ENCODE data around the gene G6PC1. TPM values are rescaled to one million over a fixed set of nuclear protein-coding genes. Genes with fewer than 3 reads are reported as not detected.
A peak's percentile ranks its signal among the peaks of the same experiment; 100 is the strongest.

G6PC1 gene
- total and polyA plus RNA-seq, 2 donors (not counting 1 experiment from before 2014, with no cell fraction given), result not detected

DNA sequence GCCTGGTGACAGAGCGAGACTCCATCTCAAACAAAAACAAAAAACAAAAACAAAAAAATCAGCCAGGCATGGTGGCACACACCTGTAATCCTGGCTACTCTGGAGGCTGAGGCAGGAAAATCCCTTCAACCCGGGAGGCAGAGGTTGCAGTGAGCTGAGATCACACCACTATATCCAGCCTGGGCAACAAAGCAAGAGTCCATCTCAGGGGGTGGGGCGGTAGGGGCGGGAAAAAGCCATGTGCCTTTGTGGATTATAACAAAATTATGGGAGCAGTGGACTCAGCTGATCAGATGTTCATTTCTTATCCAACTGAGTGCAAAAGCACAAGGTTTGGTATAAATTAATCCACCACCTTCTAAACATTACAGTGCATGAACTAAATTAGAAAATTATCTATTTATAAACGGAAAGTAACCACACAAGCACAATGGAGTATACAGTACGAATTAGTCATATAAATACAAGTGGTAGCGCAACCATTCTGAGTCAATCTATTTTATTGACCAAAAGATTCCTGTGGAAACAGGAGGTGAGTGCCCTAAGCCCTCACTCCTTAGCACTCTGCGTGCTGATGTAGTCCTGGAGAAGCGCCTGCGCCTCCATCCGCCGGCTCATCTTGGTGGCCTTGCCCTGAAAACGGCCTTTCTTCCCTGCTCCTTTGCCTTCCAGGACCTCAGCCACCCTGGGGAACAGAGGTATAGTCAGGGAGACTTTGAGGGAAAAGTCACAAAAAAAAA, 49.6 kb downstream of the G6PC1 start:
- POLR2A ChIA-PET, result no interaction called here

More for the DNA sequence above, 49.6 kb downstream of the G6PC1 start:
- Mint-ChIP-seq H3K27ac (peak overlapping the region; percentile 27), H3K27me3 (no peaks in the 10 kb centered on the region), H3K4me3 (no peak overlapping the region), H3K4me1 (no peaks in the 10 kb centered on the region), H3K9me3 (ENCODE audit: insufficient read depth) (no peaks in the 10 kb centered on the region)
- no peaks in the 10 kb centered on the region for H3K27me3 ChIP-seq (replicated peaks in 1 of 4; ENCODE audit: control extremely low read depth in 1 of 4, control insufficient read depth in 3 of 4, insufficient read depth in 4 of 4, low read length in 3 of 4)
- CTCF ChIA-PET, result no interaction called here
- H3K4me2 ChIP-seq (replicated peaks; ENCODE audit: low read depth, low read length, poor library complexity, severe bottlenecking), result no peak overlapping the region
- intact Hi-C loops (cut with micrococcal nuclease), result no loop called here
- no peak overlapping the region for H2AFZ ChIP-seq (ENCODE audit: insufficient read depth, low read depth, low read length, poor library complexity, severe bottlenecking)
- no peaks in the 10 kb centered on the region for H3K9me3 ChIP-seq (ENCODE audit: control extremely low read depth in 1 of 3, control insufficient read depth in 2 of 3, insufficient read depth in 1 of 3, low read length in 2 of 3)
- H4K20me1 ChIP-seq (ENCODE audit: control insufficient read depth, insufficient read depth, low read length, poor library complexity, severe bottlenecking), result no peaks in the 10 kb centered on the region
- no peaks in the 10 kb centered on the region for H3K4me1 ChIP-seq (ENCODE audit: control insufficient read depth in 2 of 2, insufficient read depth in 2 of 2, low read length in 2 of 2)
- H3K9ac ChIP-seq (ENCODE audit: low read length), result no peak overlapping the region
- H3K79me2 ChIP-seq (ENCODE audit: control insufficient read depth, insufficient read depth, low read length), result no peaks in the 10 kb centered on the region
- WGBS (ENCODE audit: insufficient coverage), result 90% methylated on average over 2 of the region's 13 CpGs
- no peak overlapping the region for H3K27ac ChIP-seq (ENCODE audit: low read length in 2 of 2)
- no peak for TF ChIP-seq EZH2 (IDR thresholded peaks at IDR 0.05; ENCODE audit: borderline replicate concordance, insufficient read depth, low read depth, low read length, poor library complexity, severe bottlenecking)
- TF ChIP-seq, protein P1, sequence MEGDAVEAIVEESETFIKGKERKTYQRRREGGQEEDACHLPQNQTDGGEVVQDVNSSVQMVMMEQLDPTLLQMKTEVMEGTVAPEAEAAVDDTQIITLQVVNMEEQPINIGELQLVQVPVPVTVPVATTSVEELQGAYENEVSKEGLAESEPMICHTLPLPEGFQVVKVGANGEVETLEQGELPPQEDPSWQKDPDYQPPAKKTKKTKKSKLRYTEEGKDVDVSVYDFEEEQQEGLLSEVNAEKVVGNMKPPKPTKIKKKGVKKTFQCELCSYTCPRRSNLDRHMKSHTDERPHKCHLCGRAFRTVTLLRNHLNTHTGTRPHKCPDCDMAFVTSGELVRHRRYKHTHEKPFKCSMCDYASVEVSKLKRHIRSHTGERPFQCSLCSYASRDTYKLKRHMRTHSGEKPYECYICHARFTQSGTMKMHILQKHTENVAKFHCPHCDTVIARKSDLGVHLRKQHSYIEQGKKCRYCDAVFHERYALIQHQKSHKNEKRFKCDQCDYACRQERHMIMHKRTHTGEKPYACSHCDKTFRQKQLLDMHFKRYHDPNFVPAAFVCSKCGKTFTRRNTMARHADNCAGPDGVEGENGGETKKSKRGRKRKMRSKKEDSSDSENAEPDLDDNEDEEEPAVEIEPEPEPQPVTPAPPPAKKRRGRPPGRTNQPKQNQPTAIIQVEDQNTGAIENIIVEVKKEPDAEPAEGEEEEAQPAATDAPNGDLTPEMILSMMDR (IDR thresholded peaks at IDR 0.05), result no peak
- no peak overlapping the region for H3K4me3 ChIP-seq (ENCODE audit: control extremely low read depth in 1 of 5, extremely low read depth in 1 of 5, insufficient read depth in 1 of 5, low read depth in 2 of 5, low read length in 4 of 5)
- ATAC-seq (ENCODE audit: low read depth), result no peak
- no peak for DNase-seq
- peaks cover 0 to 44% of the 10 kb centered on the region in 2 experiments for H3K36me3 ChIP-seq (replicated peaks in 1 of 2; ENCODE audit: control extremely low read depth in 1 of 2, control insufficient read depth in 1 of 2, extremely low read depth in 1 of 2, insufficient read depth in 2 of 2, low read length in 1 of 2)

Small RNAs within 50 kb of the gene (small RNA-seq; reads per million reads assigned to genes)
- not detected for gene RF00561 (ENCODE audit: insufficient read length, low read depth, low replicate concordance)
- gene RNU6-287P (ENCODE audit: insufficient read length, low read depth, low replicate concordance), result not detected

Other genes with a start within 250 kb of the G6PC1 start
- gene TUBG2, start 241.5 kb upstream of the G6PC1 start, total RNA-seq, result 18.3 and 19.0 TPM in 2 replicates
- 11.9 and 16.7 TPM in 2 replicates for gene TUBG2, start 241.5 kb upstream of the G6PC1 start, polyA plus RNA-seq
- gene PLEKHH3, start 223.8 kb upstream of the G6PC1 start, total RNA-seq, result 0.44 and 0.97 TPM in 2 replicates
- 0.67 and 1.4 TPM in 2 replicates for gene PLEKHH3, start 223.8 kb upstream of the G6PC1 start, polyA plus RNA-seq
- gene CCR10, start 219.0 kb upstream of the G6PC1 start, total RNA-seq, result 0.49 and 0.80 TPM in 2 replicates
- gene CCR10, start 219.0 kb upstream of the G6PC1 start, polyA plus RNA-seq, result 1.8 and 2.7 TPM in 2 replicates
- gene CNTNAP1, start 218.3 kb upstream of the G6PC1 start, total RNA-seq, result 4.7 and 6.7 TPM in 2 replicates
- 3.5 and 4.9 TPM in 2 replicates for gene CNTNAP1, start 218.3 kb upstream of the G6PC1 start, polyA plus RNA-seq
- 169 and 180 TPM in 2 replicates for gene EZH1, start 155.8 kb upstream of the G6PC1 start, total RNA-seq
- 115 and 195 TPM in 2 replicates for gene EZH1, start 155.8 kb upstream of the G6PC1 start, polyA plus RNA-seq
- not detected in 2 replicates for gene RAMP2, start 139.6 kb upstream of the G6PC1 start, total RNA-seq
- gene RAMP2, start 139.6 kb upstream of the G6PC1 start, polyA plus RNA-seq, result not detected in 2 replicates
- gene VPS25, start 127.3 kb upstream of the G6PC1 start, total RNA-seq, result 38.7 and 38.8 TPM in 2 replicates
- gene VPS25, start 127.3 kb upstream of the G6PC1 start, polyA plus RNA-seq, result 30.6 and 40.5 TPM in 2 replicates
- gene WNK4, start 120.2 kb upstream of the G6PC1 start, total RNA-seq, result 0.12 and 0.44 TPM in 2 replicates
- 0.03 and 0.06 TPM in 2 replicates for gene WNK4, start 120.2 kb upstream of the G6PC1 start, polyA plus RNA-seq
- 31.9 and 32.1 TPM in 2 replicates for gene COA3, start 102.1 kb upstream of the G6PC1 start, total RNA-seq
- gene COA3, start 102.1 kb upstream of the G6PC1 start, polyA plus RNA-seq, result 7.5 and 18.5 TPM in 2 replicates
- not detected in 2 replicates for gene CNTD1, start 101.9 kb upstream of the G6PC1 start, total RNA-seq
- gene CNTD1, start 101.9 kb upstream of the G6PC1 start, polyA plus RNA-seq, result not detected in 2 replicates
- gene BECN1, start 76.5 kb upstream of the G6PC1 start, total RNA-seq, result 111 and 126 TPM in 2 replicates
- 61.3 and 71.2 TPM in 2 replicates for gene BECN1, start 76.5 kb upstream of the G6PC1 start, polyA plus RNA-seq
- 70.3 and 76.2 TPM in 2 replicates for gene PSME3, start 67.4 kb upstream of the G6PC1 start, total RNA-seq
- gene PSME3, start 67.4 kb upstream of the G6PC1 start, polyA plus RNA-seq, result 43.4 and 55.1 TPM in 2 replicates
- gene AOC2, start 56.2 kb upstream of the G6PC1 start, total RNA-seq, result 3.8 and 4.1 TPM in 2 replicates
- gene AOC2, start 56.2 kb upstream of the G6PC1 start, polyA plus RNA-seq, result 1.9 and 2.6 TPM in 2 replicates
- 0.75 and 1.2 TPM in 2 replicates for gene AOC3, start 49.6 kb upstream of the G6PC1 start, total RNA-seq
- gene AOC3, start 49.6 kb upstream of the G6PC1 start, polyA plus RNA-seq, result 1.5 and 2.7 TPM in 2 replicates
- gene AARSD1, start 63.7 kb downstream of the G6PC1 start, total RNA-seq, result 56.5 and 67.4 TPM in 2 replicates
- gene AARSD1, start 63.7 kb downstream of the G6PC1 start, polyA plus RNA-seq, result 60.0 and 66.9 TPM in 2 replicates
- 0.94 and 1.1 TPM in 2 replicates for gene PTGES3L, start 79.3 kb downstream of the G6PC1 start, total RNA-seq
- gene PTGES3L, start 79.3 kb downstream of the G6PC1 start, polyA plus RNA-seq, result 0.59 and 1.0 TPM in 2 replicates
- gene RUNDC1, start 79.8 kb downstream of the G6PC1 start, total RNA-seq, result 43.7 and 45.6 TPM in 2 replicates
- gene RUNDC1, start 79.8 kb downstream of the G6PC1 start, polyA plus RNA-seq, result 12.8 and 14.6 TPM in 2 replicates
- gene RPL27, start 97.6 kb downstream of the G6PC1 start, total RNA-seq, result 925 and 1,087 TPM in 2 replicates
- gene RPL27, start 97.6 kb downstream of the G6PC1 start, polyA plus RNA-seq, result 2,804 and 3,493 TPM in 2 replicates
- 34.7 and 37.2 TPM in 2 replicates for gene IFI35, start 106.0 kb downstream of the G6PC1 start, total RNA-seq
- gene IFI35, start 106.0 kb downstream of the G6PC1 start, polyA plus RNA-seq, result 42.2 and 42.6 TPM in 2 replicates
- gene VAT1, start 121.6 kb downstream of the G6PC1 start, total RNA-seq, result 84.1 and 90.7 TPM in 2 replicates
- 16.7 and 20.4 TPM in 2 replicates for gene VAT1, start 121.6 kb downstream of the G6PC1 start, polyA plus RNA-seq
- 0.44 and 1.2 TPM in 2 replicates for gene RND2, start 124.4 kb downstream of the G6PC1 start, total RNA-seq
- gene RND2, start 124.4 kb downstream of the G6PC1 start, polyA plus RNA-seq, result 0.06 and 0.24 TPM in 2 replicates
- 7.2 and 9.0 TPM in 2 replicates for gene BRCA1, start 224.6 kb downstream of the G6PC1 start, total RNA-seq
- gene BRCA1, start 224.6 kb downstream of the G6PC1 start, polyA plus RNA-seq, result 2.4 and 3.5 TPM in 2 replicates